ENCODE data around the gene BTBD1. TPM values are rescaled to one million over a fixed set of nuclear protein-coding genes. Genes with fewer than 3 reads are reported as not detected.

Gene BTBD1
- total RNA-seq, 1 donor from 2014 or later, result 53.2 TPM

DNA sequence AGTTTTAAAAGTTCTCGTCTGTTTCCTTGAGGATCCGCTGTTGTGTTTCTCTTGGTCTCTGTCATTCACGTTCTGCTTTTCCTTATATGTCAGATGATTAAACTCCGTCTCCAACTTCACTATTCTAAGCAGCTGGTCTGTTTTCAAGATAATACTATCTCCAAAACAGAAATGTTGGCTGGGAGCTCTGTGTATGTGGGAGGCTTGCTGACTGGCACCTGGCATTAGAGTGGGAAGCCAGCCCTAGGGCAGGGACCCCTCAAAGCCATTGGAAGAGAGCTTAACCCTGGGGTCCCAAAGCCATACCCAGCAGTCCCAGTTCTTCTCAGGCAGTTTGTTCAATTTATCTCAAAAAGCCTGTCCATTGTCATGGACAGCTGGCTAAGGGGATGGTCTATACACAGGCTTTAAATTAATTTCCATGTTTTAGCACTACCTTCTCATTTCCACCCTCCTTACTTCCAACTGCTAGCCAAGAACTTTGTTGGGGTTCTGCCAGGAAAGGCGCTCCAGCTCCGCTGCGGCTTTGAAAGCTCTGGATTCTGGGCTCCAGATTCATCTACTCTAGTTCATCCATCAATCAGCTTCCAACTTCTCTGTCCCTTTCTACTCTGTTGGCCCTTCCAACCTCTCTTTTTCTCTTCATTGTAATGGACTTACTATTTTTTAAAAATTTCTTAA, 9.2 kb downstream of the BTBD1 start:
- Mint-ChIP-seq H3K9me3 (ENCODE audit: unreplicated experiment) (no peaks in the 10 kb centered on the region), H3K4me1 (ENCODE audit: unreplicated experiment) (no peaks in the 10 kb centered on the region), H3K4me3 (ENCODE audit: unreplicated experiment) (no peak overlapping the region), H3K27me3 (ENCODE audit: unreplicated experiment) (no peaks in the 10 kb centered on the region), H3K36me3 (ENCODE audit: unreplicated experiment) (peaks cover 13% of the 10 kb centered on the region), H3K27ac (ENCODE audit: unreplicated experiment) (no peak overlapping the region)
- no peak for DNase-seq (ENCODE audit: extremely low spot score, unreplicated experiment)
- TF ChIP-seq, protein P1, sequence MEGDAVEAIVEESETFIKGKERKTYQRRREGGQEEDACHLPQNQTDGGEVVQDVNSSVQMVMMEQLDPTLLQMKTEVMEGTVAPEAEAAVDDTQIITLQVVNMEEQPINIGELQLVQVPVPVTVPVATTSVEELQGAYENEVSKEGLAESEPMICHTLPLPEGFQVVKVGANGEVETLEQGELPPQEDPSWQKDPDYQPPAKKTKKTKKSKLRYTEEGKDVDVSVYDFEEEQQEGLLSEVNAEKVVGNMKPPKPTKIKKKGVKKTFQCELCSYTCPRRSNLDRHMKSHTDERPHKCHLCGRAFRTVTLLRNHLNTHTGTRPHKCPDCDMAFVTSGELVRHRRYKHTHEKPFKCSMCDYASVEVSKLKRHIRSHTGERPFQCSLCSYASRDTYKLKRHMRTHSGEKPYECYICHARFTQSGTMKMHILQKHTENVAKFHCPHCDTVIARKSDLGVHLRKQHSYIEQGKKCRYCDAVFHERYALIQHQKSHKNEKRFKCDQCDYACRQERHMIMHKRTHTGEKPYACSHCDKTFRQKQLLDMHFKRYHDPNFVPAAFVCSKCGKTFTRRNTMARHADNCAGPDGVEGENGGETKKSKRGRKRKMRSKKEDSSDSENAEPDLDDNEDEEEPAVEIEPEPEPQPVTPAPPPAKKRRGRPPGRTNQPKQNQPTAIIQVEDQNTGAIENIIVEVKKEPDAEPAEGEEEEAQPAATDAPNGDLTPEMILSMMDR (IDR thresholded peaks at IDR 0.05), result no peak

DNA sequence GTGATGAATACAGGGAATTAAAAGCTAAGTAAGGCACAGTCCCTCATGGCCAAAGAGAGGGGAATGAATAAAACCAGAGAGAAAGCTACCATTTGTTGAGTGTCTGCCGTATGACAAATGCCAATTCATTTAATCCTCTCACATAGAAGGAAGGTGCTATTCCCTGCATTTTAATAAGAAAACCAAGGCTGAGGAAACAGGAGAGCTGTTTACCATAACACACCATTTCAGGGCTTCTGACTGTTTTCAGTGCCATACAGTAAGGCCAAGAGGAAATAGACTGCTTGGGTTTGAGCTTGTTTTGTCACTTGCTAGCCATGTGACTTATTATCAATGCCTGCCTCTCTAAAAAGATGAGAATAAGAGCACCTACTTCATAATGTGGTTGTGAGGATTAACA, 10.1 kb downstream of the BTBD1 start:
- no peaks in the 10 kb centered on the region for H3K4me1 Mint-ChIP-seq (ENCODE audit: unreplicated experiment)
- H3K4me3 Mint-ChIP-seq (ENCODE audit: unreplicated experiment), result no peak overlapping the region
- no peaks in the 10 kb centered on the region for H3K27me3 Mint-ChIP-seq (ENCODE audit: unreplicated experiment)
- no peaks in the 10 kb centered on the region for H3K9me3 Mint-ChIP-seq (ENCODE audit: unreplicated experiment)
- TF ChIP-seq, protein P1 (IDR thresholded peaks at IDR 0.05), result no peak
- no peak overlapping the region for H3K27ac Mint-ChIP-seq (ENCODE audit: unreplicated experiment)
- no peak for DNase-seq (ENCODE audit: extremely low spot score, unreplicated experiment)
- peaks cover 15% of the 10 kb centered on the region for H3K36me3 Mint-ChIP-seq (ENCODE audit: unreplicated experiment)

DNA sequence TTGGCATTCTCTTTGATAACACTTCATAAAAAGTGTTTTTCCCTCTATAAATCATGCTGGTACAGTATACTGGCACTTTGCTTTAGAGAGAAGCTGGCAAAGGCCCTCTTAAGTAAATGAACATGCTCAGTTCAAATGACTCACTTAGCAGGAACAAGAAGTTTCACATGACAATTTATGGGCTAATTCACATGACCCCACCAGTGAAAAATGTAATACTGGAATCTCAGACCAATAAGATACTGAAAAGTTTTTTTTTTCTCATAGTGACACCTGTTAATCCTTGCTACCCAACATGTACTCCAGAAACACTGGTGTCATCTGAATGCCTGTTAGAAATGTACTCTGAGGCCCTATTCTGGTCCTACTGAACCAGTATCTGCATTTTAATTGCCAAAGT, 13.9 kb downstream of the BTBD1 start:
- H3K9me3 Mint-ChIP-seq (ENCODE audit: unreplicated experiment), result no peaks in the 10 kb centered on the region
- no peak overlapping the region for H3K27ac Mint-ChIP-seq (ENCODE audit: unreplicated experiment)
- no peak overlapping the region for H3K4me3 Mint-ChIP-seq (ENCODE audit: unreplicated experiment)
- H3K27me3 Mint-ChIP-seq (ENCODE audit: unreplicated experiment), result no peaks in the 10 kb centered on the region
- TF ChIP-seq, protein P1 (IDR thresholded peaks at IDR 0.05), result no peak
- H3K36me3 Mint-ChIP-seq (ENCODE audit: unreplicated experiment), result peaks cover 27% of the 10 kb centered on the region
- DNase-seq (ENCODE audit: extremely low spot score, unreplicated experiment), result no peak
- H3K4me1 Mint-ChIP-seq (ENCODE audit: unreplicated experiment), result no peaks in the 10 kb centered on the region

DNA sequence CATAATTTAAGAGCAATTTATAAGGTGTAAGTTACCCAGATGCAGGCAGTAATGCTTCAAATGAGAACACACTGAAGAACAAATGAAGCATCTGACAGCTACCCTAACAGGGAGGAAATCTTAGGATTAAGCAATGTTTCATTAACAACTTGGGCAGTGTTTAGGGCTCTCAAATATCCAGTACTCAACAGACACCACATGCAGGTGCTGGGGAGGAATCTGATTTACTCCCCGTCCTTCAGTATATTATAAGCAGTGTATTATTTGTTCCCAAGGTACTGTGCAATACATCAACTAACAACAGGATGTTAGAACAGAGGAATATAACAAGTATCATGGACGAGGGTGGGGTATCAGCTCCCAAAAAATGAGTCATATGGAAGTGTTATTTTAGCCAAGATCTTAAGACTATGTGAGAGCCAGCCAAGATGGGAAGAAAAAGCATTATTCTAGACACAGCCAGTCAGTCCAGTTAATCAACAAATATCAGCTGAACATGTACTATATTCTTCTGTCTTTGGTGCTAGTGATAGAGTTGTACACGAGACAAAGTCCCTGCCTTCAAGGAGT, 20.4 kb downstream of the BTBD1 start:
- Mint-ChIP-seq H3K27me3 (ENCODE audit: unreplicated experiment) (no peaks in the 10 kb centered on the region), H3K4me3 (ENCODE audit: unreplicated experiment) (no peak overlapping the region), H3K9me3 (ENCODE audit: unreplicated experiment) (no peaks in the 10 kb centered on the region), H3K27ac (ENCODE audit: unreplicated experiment) (peak overlapping the region; percentile 78), H3K36me3 (ENCODE audit: unreplicated experiment) (peaks cover 37% of the 10 kb centered on the region), H3K4me1 (ENCODE audit: unreplicated experiment) (peaks cover 20% of the 10 kb centered on the region)
- DNase-seq (ENCODE audit: extremely low spot score, unreplicated experiment), result no peak
- TF ChIP-seq, protein P1 (IDR thresholded peaks at IDR 0.05), result no peak

DNA sequence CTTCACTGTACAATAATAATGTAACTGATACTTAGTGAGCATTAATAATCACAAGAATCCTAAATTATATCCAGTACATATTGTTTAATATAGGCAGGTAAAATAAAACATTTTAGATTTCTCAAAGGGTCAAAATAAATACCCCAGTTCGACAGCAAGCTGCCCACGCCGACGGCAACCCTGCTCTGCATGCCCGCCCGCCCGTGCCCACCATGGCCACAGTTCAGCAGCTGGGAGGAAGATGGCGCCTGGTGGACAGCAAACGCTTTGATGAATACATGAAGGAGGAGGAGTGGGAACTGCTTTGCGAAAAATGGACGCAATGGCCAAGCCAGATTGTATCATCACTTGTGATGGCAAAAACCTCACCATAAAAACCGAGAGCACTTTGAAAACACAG, 22.9 kb downstream of the BTBD1 start:
- Mint-ChIP-seq H3K36me3 (ENCODE audit: unreplicated experiment) (peaks cover 46% of the 10 kb centered on the region), H3K9me3 (ENCODE audit: unreplicated experiment) (peaks cover under 1% of the 10 kb centered on the region), H3K27ac (ENCODE audit: unreplicated experiment) (no peak overlapping the region), H3K27me3 (ENCODE audit: unreplicated experiment) (no peaks in the 10 kb centered on the region), H3K4me3 (ENCODE audit: unreplicated experiment) (no peak overlapping the region), H3K4me1 (ENCODE audit: unreplicated experiment) (peaks cover 20% of the 10 kb centered on the region)
- DNase-seq (ENCODE audit: extremely low spot score, unreplicated experiment), result no peak
- TF ChIP-seq, protein P1 (IDR thresholded peaks at IDR 0.05), result no peak
